Activated CD4-positive, alpha-beta T cell treated with anti-CD3 and anti-CD28 coated beads for 48 hours (primary cell): ENCODE results near the gene DARS1.
"Not testable (repeated sequence)": the region's sequence is repeated elsewhere in the genome, so short reads cannot be mapped to it uniquely, and the experiment has no call there.

Source experiments
- DNase-seq: peaks from one replicate; pipeline ENCODE4 v3.0.0-alpha.2; 2020

Gene DARS1

DNA sequence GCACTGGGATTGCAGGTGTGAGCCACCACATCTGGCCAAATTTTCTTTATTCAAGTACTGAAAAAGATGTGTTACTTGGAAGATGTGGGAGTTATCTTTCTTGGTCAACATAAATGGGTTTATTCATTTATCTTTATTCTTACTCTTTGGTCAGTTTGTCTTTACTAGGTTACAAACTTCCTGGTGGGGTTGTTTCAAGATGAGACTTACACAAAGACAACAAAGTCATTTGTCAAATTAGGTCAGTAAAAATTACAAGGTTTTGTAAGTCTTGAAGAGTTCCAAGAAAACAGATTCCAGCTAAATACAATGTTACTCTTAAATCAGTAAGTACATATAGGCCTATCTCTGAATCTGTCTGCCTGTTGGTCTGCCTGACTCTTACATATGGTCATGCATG is 48.9 kb downstream of the DARS1 start:
- DNase-seq, result no peak

DNA sequence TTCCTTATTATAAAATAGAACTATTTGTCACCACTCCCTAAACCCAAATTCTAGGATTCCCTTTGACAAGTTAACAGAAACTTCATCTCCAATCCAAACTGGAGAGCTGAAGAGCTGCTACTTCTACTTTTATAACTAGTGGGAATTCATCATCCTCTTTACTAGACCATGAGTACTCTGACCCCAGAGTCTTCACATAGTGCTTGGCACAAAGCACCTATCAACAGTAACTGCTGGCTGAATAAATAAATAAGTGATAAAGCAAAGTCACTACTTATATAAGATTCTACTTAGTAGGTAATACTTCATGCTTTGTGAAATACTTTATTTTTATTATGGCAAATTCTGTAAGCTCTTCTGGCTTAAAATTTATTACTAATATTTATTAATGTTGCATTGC is 49.5 kb downstream of the DARS1 start:
- DNase-seq, result no peak

DNA sequence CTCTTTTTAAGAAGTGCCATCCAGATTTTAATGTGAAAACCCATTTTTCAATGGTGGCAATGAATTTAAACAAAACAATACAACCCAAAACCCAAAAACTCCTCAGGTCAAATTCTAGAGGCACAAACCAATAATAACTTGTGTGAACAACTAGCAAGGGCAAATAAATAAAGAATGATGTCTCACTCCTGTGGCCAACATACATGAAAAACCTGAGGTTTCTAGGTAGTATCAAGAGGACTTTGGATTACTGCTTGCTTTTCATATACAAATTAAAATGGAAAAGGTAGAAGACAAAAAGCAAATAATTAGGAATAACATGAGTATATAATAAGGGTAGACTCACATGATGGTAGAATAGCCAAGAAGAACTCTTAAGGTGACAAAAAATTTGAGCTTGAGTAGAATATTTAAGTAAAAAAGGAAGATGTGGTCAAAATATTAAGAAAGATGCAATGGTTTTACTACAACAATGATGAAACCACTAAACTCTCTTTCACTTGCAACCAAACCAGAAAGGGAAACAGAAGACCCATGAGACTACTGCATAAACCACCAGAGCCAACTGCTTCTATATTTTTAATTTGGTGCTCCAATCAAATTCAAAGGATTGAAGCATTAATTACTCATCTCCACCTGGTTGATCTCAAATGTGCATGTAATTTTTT is 53.5 kb downstream of the DARS1 start:
- no peak for DNase-seq

- DNase-seq, result no peak
Measured at GRCh38 chr2:135926605-135927004, 58.8 kb downstream of the DARS1 start.

DNA sequence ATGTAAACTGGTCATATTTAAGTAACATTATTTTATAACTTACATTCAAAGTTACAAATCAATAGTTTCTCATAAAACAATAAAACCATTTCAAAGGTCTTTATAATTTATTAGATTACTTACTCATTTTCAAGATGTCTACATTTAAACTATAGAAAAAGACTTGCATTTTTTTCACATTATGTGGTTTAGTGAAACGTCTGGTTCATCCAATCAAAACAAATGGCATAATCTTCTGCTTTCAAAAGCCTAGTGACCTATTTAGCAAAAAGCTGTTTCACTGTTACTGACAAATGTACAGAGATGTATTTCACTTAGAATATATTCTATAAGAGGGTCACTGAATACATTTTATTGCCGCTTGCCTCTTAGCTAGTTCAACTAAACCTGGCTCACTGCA is 59.9 kb downstream of the DARS1 start:
- DNase-seq, result no peak

GRCh38 chr2:135916207-135916606 is 69.2 kb downstream of the DARS1 start:
- no peak for DNase-seq

GRCh38 chr2:135914485-135914884 is 70.9 kb downstream of the DARS1 start:
- DNase-seq, result no peak

DNA sequence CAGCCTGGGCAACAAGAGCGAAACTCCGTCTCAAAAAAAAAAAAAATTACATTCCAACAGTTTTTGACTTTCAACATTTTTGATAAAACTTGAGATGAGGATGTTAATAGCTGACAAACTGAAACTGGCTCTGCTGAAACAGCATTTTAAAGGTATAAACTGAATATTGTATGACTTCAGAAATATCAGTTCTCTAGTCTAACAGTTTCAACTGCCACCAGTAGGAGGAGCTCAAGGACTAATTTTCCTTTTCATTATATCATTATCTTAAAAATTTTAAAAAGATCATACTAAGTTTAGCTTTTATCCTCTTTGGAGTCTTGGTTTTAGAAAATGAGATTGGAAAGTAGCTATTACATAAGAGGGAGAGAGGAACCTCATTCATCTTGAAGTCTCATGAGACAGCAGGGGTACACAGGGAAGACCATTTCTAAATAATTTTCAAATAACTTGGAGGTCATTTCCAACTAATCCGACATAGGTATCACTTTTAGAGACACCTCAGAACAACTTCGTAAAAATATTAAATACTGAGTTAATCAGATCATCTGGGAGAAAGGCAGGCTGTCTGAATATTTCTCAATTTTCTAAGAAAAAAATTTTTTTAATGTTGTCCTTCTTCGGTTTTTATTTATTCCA is 71.6 kb downstream of the DARS1 start:
- peak; percentile 48 for DNase-seq

DNA sequence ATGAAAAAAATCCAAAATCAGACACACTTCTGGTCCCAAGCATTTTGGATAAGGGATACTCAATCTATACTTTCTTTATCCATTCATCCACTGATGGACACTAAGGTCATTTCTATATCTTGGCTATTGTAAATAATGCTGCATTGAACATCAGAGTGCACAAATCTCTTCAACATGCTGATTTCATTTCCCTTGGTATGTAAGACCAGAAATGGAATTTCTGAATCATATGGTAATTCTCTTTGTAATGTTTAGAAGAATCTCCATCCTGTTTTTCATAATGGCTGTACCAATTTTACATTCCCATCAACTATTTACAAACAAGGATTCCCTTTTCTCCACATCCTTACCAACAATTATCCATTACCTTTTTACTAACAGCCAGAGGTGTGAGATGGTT is 75.5 kb downstream of the DARS1 start:
- DNase-seq, result no peak

DNA sequence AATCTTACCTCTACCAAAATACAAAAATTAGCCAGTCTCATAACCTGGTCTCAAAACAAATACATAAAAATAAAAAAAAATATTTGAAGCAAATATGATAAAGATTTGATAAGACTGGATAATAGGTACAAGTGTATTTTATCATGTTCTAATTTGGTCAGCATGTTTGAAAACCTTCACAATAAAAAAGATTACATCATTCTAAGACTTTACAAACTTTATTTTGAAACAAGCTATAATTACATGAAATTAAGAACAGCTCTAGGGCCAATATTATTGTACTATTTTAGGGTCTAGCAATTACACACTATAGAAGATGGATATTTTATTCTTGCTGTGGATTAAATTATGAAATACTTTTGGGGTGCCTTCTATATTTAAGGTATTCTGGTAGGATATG is 79.7 kb downstream of the DARS1 start:
- no peak for DNase-seq

DNA sequence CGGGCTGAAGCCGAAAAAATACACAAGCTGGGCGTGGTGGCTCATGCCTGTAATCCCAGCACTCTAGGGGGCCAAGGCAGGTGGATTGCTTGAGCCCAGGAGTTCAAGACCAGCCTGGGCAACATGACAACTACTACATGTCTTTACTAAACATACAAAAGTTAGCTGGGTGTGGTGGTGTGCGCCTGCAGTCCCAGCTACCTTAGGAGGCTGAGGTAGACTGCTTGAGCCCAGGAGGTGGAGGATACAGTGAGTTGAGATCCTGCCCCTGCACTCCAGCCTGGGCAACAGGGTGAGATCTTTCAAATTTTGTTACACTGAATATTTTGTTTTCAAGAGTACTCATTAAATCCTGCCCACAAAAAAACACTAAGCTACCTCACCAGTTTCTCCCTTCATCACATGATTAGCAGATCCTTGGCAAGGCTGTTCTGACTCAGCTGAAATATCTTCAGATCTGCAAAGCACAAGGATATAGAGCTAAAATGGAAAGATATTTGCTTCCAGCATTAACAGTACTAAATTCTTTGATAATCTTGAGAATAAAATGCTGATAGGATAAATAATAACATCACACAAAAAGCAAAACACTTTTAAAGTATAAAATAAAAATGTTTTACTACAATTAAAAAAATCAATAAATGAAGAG is 81.0 kb downstream of the DARS1 start:
- no peak for DNase-seq

GRCh38 chr2:135903650-135904049 is 81.8 kb downstream of the DARS1 start:
- no peak for DNase-seq

GRCh38 chr2:135899567-135899966 is 85.9 kb downstream of the DARS1 start:
- no peak for DNase-seq

DNA sequence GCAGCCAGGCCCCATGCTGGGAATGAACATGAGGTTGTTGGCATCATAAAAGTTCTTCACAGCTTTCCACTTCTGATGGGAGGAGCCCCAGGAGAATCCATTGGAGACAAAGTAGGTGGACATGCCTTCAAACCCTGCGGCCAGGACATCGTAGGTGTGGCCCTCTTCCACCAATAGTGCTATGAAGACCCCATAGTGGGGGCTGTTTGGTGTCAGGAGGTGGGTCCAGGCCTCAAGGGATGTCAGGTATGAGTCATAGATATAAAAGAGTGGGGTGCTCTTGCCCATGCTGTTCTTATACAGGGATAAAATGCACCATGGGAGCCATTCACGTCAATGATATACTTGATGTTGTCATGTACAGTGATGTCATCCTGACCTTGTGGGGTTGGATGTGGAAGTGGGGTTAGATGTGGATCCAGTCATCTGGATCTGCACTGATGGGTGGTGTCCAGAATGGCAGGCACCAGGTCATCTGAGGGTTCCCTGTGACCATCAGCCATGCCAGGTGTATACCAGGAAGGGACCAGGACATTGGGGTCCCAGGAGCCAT is 87.1 kb downstream of the DARS1 start:
- no peak for DNase-seq

DNA sequence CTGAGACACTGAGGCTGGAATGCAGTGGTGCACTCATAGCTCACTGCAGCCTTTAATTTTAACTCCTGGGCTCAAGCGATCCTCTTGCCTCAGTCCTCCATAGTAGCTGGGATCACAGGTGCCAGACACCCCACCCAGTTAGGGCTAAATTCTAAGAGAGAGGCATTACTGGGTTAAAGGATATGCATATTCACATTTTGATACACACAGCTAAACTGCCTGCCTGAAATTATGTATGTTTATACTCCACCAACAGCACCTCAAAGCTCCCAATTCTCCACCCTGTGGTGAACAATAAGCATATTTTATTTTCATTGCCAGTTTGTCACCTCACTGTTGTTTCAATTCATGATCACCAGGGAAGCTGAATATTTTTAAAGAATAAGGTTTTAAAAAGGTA is 90.5 kb downstream of the DARS1 start:
- DNase-seq, result no peak

DNA sequence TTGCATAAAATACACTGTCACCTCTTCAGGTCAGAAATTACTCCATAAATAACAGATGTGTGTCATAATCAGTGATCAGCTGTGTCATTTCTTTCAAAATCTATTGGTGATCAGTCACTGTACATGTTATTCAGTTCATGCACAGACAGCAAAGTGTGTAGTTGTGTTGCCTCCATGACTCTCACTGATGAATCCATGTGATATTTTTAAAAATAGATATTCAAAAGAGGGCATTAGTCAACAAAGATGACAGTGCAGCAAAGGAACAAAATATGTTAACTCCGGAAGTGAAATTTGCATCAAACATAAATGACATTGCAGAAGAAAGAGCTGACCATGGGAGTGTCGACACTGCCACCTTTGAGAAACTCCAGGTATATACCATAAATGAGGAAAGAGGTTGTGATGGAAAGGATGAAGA is 92.0 kb downstream of the DARS1 start:
- DNase-seq, result no peak

GRCh38 chr2:135890835-135891234 is 94.6 kb downstream of the DARS1 start:
- DNase-seq, result no peak

GRCh38 chr2:135890149-135890548 is 95.3 kb downstream of the DARS1 start:
- no peak for DNase-seq

DNA sequence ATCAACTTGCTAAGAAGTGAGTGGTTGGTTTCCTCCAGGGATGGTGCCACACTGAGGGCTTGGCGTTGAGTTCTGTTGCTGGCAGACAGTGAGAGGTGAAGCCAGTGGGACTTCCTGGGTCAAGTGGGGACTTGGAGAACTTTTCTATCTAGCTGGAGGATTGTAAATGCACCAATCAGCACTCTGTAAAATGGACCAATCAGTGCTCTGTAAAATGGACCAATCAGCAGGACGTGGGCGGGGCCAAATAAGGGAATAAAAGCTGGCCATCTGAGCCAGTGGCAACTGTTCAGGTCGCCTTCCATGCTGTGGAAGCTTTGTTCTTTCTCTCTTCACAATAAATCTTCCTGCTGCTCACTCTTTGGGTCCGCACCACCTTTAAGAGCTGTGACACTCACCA is 96.8 kb downstream of the DARS1 start:
- DNase-seq, result not testable (repeated sequence)

- DNase-seq, result no peak
Measured at GRCh38 chr2:135885709-135886108, 99.7 kb downstream of the DARS1 start.

GRCh38 chr2:135882415-135882814 is 103.0 kb downstream of the DARS1 start:
- DNase-seq, result peak; percentile 24

- not testable (repeated sequence) for DNase-seq
Measured at GRCh38 chr2:135876770-135877169, 108.7 kb downstream of the DARS1 start.

DNA sequence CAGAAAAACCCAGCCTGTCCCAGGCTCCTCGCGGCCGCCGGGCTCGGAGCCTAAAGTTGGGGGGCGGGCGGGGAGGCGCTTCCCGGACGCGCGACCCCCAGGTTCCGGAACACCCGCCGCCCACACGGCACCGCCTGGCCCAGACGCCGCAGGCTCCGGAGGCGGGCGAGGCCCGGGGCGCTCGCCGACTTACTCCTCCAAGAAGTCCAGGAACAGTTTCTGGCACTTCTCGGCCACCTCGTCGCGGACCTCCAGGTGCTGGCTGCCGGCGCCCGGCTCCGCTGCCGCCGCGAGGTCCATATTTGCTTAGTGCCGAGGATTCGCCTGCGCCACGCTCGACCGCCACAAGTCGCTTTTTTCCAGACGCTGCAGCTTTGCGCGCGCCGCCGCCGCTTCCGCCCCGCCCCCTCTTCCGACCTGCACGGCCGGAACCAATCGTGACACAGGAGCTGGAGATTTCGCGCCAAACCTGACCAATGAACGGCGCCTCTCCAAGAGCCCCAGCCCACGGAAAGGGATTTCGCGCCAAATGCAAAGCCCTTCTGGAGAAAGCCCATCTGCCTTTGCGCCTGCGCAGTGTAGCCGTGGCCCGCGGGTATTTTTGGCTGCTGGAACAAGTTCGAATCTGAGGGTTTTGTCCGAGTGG is 109.2 kb downstream of the DARS1 start, which contains the start of gene MCM6:
MCM6 (minus strand) TSS at position 378 of the 646 bp plus-strand sequence; CDS start at position 300, 78 bp downstream.
- DNase-seq, result peak; percentile 100
